K562 treated with DMSO at 1 percent for 48 hours (cell line): ENCODE results near the gene CRISP2. TPM values are rescaled to one million over a fixed set of nuclear protein-coding genes. Genes with fewer than 3 reads are reported as not detected.

ENCODE experiments used
- total RNA-seq: library from RNA; unstranded; fragments of 300-600 nt; gene quantifications from 2 replicates; pipeline ENCODE4 v1.2.3, GENCODE V29; 2022; ENCODE audit warnings: low replicate concordance; ENCODE audit errors: extremely low read depth

Gene CRISP2
- total RNA-seq = not detected in 2 replicates

GRCh38 chr6:49713346-49713745 lies at the start of gene CRISP2:
Gene CRISP2, minus strand, starts transcription at chr6:49713543. Its CDS starts 4,347 bp downstream, at chr6:49709196.

DNA sequence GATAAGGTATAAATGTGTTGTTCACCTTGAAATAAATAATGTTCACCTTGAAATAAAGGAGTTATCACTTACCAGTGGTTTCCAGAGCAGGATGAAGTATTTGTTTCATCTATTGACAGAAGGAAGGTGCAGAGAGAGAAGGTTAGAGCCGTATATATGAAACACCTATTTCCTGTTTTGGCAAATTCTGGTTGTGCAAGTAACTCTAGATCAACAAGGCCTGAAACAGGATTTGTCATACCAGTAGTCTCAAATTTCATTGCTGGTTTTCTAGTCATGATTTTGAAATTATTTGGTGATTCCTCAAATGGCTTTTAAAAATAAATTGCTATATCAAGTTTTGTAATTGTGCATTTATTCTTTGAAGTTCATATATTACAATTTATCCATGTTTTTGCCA lies 30.9 kb upstream of the CRISP2 start, which contains the start of gene CRISP3:
Gene CRISP3, minus strand, starts transcription at position 130 of the 400 bp plus-strand sequence. Its CDS starts 21 bp downstream, at position 109.

Other genes with a start within 250 kb of the CRISP2 start
- gene GLYATL3, start 213.6 kb downstream of the CRISP2 start, total RNA-seq = not detected in 2 replicates
- gene C6orf141, start 162.9 kb downstream of the CRISP2 start, total RNA-seq = not detected in 2 replicates
- gene RHAG, start 76.7 kb downstream of the CRISP2 start, total RNA-seq = 346 TPM in 1 of 2 replicates, not detected in the other
- not detected in 2 replicates for gene CRISP3, start 30.8 kb upstream of the CRISP2 start, total RNA-seq
- gene PGK2, start 73.7 kb upstream of the CRISP2 start, total RNA-seq = not detected in 2 replicates
- not detected in 2 replicates for gene CRISP1, start 153.0 kb upstream of the CRISP2 start, total RNA-seq